Measurements from ENCODE around the gene VPS11.
"Not testable (repeated sequence)": the region's sequence is repeated elsewhere in the genome, so short reads cannot be mapped to it uniquely, and the experiment has no call there.

- not testable (repeated sequence) for TF ChIP-seq CTCF, EZH2phosphoT487 (IDR thresholded peaks at IDR 0.05; ENCODE audit: low read length)
Observed at GRCh38 chr11:119039471-119039870, 28.1 kb upstream of the VPS11 start.

All from MM.1S (cell line).